HCT116 (cell line): Measurements from ENCODE around the gene FZR1. TPM values are rescaled to one million over a fixed set of nuclear protein-coding genes. Genes with fewer than 3 reads are reported as not detected.

Source experiments
- ATAC-seq: fragments of 200-7000 bp; cut with Tn5 transposase; 2 replicates; pipeline ENCODE4 v1.9.1; 2020; ENCODE audit warnings: mild to moderate bottlenecking, moderate library complexity
- BruUV-seq: library from RNA; stranded (reverse); fragments of 400-500 nt; replicated peaks from 2 replicates; lab custom pipeline; 2021; lab: Mats Ljungman, UMichigan
- CTCF ChIA-PET: fragments of 300-600 bp; sonication (Branson Sonifier 250); formaldehyde crosslinking; loops from one replicate; lab custom pipeline; 2021; ENCODE audit warnings: antibody characterized with exemption; lab: Charles Lee
- POLR2A ChIA-PET: fragments of 300-600, 350-600 bp; sonication (Branson Sonifier 250); formaldehyde crosslinking; loops from one replicate; lab custom pipeline; 2021; ENCODE audit warnings: antibody characterized with exemption; lab: Charles Lee
- RAD21 ChIA-PET, 2 experiments: fragments of 300-600 bp; sonication (Branson Sonifier 250); formaldehyde crosslinking; loops; one replicate each; lab custom pipeline; 2023; ENCODE audit warnings: low total read pairs in 2 of 2; ENCODE audit not compliant: uncharacterized antibody in 2 of 2, unreplicated experiment in 2 of 2, low non-redundant PET in 1 of 2; lab: Charles Lee
- DNase-seq: peaks from one replicate; pipeline ENCODE4 v3.0.0-alpha.2; 2010; ENCODE audit warnings: low read depth, low spot score
- H2AFZ ChIP-seq: fragments of 200-600 bp; shearing (Covaris generic), sonication (generic); 2 replicates; pipeline ENCODE4 v1.6.1; 2017; ENCODE audit warnings: low read depth, mixed run types, mixed read lengths, antibody characterized with exemption, low read length; ENCODE audit not compliant: poor library complexity, severe bottlenecking
- H3K27ac ChIP-seq: 2 replicates; pipeline ENCODE4 v1.5.1; 2012; ENCODE audit warnings: low read depth, low read length
- H3K27me3 ChIP-seq: fragments of 200-600 bp; sonication (generic); 2 replicates; pipeline ENCODE4 v1.6.1; 2016; ENCODE audit warnings: mixed run types, low read length, mixed read lengths; ENCODE audit not compliant: insufficient read depth
- H3K36me3 ChIP-seq, 2 experiments: fragments of 200-500 bp in 1 of 2; fragments of 200-600 bp in 1 of 2; sonication (Bioruptor generic) in 1 of 2; sonication (generic) in 1 of 2; 2 replicates each; pipeline versions ENCODE4 v1.5.1 to v1.6.1; 2014 to 2016; ENCODE audit warnings: low read length in 2 of 2, inconsistent platforms in 1 of 2, mixed read lengths in 1 of 2, mixed run types in 1 of 2; ENCODE audit not compliant: insufficient read depth in 2 of 2, control insufficient read depth in 1 of 2
- H3K4me1 ChIP-seq, 2 experiments: fragments of 200-600 bp in 1 of 2; sonication (generic) in 1 of 2; 2 replicates each; pipeline versions ENCODE4 v1.5.1 to v1.6.1; 2012 to 2017; ENCODE audit warnings: low read length in 2 of 2, inconsistent platforms in 1 of 2, mild to moderate bottlenecking in 1 of 2, mixed read lengths in 1 of 2, mixed run types in 1 of 2, moderate library complexity in 1 of 2; ENCODE audit not compliant: insufficient read depth in 2 of 2, control insufficient read depth in 1 of 2
- H3K4me2 ChIP-seq: fragments of 200-600 bp; sonication (generic); 2 replicates; pipeline ENCODE4 v1.6.1; 2017; ENCODE audit warnings: mixed run types, low read length, mixed read lengths
- H3K4me3 ChIP-seq, 2 experiments: fragments of 200-600 bp in 1 of 2; sonication (generic) in 1 of 2; replicated peaks in 1 of 2; 2 replicates each; pipeline ENCODE4 v1.5.1; 2011 to 2016; ENCODE audit warnings: low read length in 2 of 2, control low read depth in 1 of 2, low read depth in 1 of 2, mild to moderate bottlenecking in 1 of 2, mixed read lengths in 1 of 2, mixed run types in 1 of 2
- H3K79me2 ChIP-seq: fragments of 200-600 bp; sonication (generic); 2 replicates; pipeline ENCODE4 v1.6.1; 2017; ENCODE audit warnings: mild to moderate bottlenecking, mixed run types, low read length, moderate library complexity, mixed read lengths; ENCODE audit not compliant: insufficient read depth
- H3K9ac ChIP-seq: fragments of 200-600 bp; sonication (generic); 2 replicates; pipeline ENCODE4 v1.6.1; 2016; ENCODE audit warnings: low read length, mixed read lengths
- H3K9me2 ChIP-seq: fragments of 200-600 bp; sonication (generic), shearing (Covaris generic); 2 replicates; pipeline ENCODE4 v1.6.1; 2017; ENCODE audit warnings: mixed run types, mild to moderate bottlenecking, moderate library complexity; ENCODE audit not compliant: insufficient read depth
- H3K9me3 ChIP-seq, 2 experiments: fragments of 200-500 bp in 1 of 2; fragments of 200-600 bp in 1 of 2; sonication (Bioruptor generic) in 1 of 2; sonication (generic) in 1 of 2; 2 replicates each; pipeline ENCODE4 v1.6.1; 2014 to 2017; ENCODE audit warnings: low read length in 2 of 2, mixed read lengths in 2 of 2, inconsistent platforms in 1 of 2, low read depth in 1 of 2, mild to moderate bottlenecking in 1 of 2, mixed run types in 1 of 2, moderate library complexity in 1 of 2; ENCODE audit not compliant: control insufficient read depth in 1 of 2, insufficient read depth in 1 of 2
- H4K20me1 ChIP-seq: fragments of 200-600 bp; sonication (generic), shearing (Covaris generic); 2 replicates; pipeline ENCODE4 v1.6.1; 2017; ENCODE audit warnings: mixed run types, mild to moderate bottlenecking, moderate library complexity; ENCODE audit not compliant: insufficient read depth
- CTCF ChIP-seq, 3 experiments: fragments of 200-600 bp in 1 of 3; sonication (generic) in 1 of 3; IDR thresholded peaks in 2 of 3; conservative IDR thresholded peaks in 1 of 3; 2 replicates each; pipeline ENCODE4 v1.5.1; 2012 to 2017; ENCODE audit warnings: low read depth in 2 of 3, low read length in 2 of 3, antibody characterized with exemption in 1 of 3, borderline replicate concordance in 1 of 3, control low read depth in 1 of 3, mild to moderate bottlenecking in 1 of 3, mixed read lengths in 1 of 3, mixed run types in 1 of 3, moderate library complexity in 1 of 3; ENCODE audit not compliant: insufficient read depth in 1 of 3
- EZH2phosphoT487 ChIP-seq: fragments of 200-600 bp; IDR thresholded peaks from 2 replicates; pipeline ENCODE4 v1.6.1; 2018; ENCODE audit warnings: antibody characterized with exemption, borderline replicate concordance
- MAX ChIP-seq: IDR thresholded peaks from 2 replicates; pipeline ENCODE4 v1.6.1; 2012
- REST ChIP-seq: IDR thresholded peaks from 2 replicates; pipeline ENCODE4 v1.6.1; 2012; ENCODE audit warnings: low read depth
- SP1 ChIP-seq: IDR thresholded peaks from 2 replicates; pipeline ENCODE4 v1.6.1; 2012; ENCODE audit warnings: low read depth
- SRF ChIP-seq: IDR thresholded peaks from 2 replicates; pipeline ENCODE4 v1.6.1; 2012; ENCODE audit warnings: low read depth
- ZFX ChIP-seq: fragments of 450-650 bp; IDR thresholded peaks from 2 replicates; pipeline ENCODE4 v1.6.1; 2017
- intact Hi-C: fragments of 100-400 bp; cut with micrococcal nuclease; formaldehyde crosslinking; loops from 2 replicates; pipeline ENCODE4 v1.10.0; 2022
- total RNA-seq: library from RNA; stranded (reverse); gene quantifications from one replicate; pipeline ENCODE4 v1.2.1, GENCODE V29; 2021; ENCODE audit not compliant: unreplicated experiment

Gene FZR1
- total RNA-seq, 1 experiment from 2014 or later: 60.3 TPM

- H3K4me3 ChIP-seq: no peak overlapping the region
- no peaks in the 10 kb centered on the region for H3K27me3 ChIP-seq
- no peak overlapping the region for H3K27ac ChIP-seq
- peaks cover 0 to 11% of the 10 kb centered on the region in 2 experiments; a peak in 2 of 4 replicates for H3K4me1 ChIP-seq
- CTCF ChIA-PET: no interaction called here
- peaks cover 5% of the 10 kb centered on the region; the same call in 1 of the 2 replicates for H4K20me1 ChIP-seq
- peak; percentile 53 for ATAC-seq
- no TSS peak for BruUV-seq
- TF ChIP-seq ZFX (no peak), CTCF (IDR thresholded peaks at IDR 0.05 in 2 of 3, conservative IDR thresholded peaks at IDR 0.05 in 1 of 3; ENCODE audit: borderline replicate concordance in 1 of 3, insufficient read depth in 1 of 3, low read depth in 2 of 3, low read length in 2 of 3) (peak in 2 of 3 experiments; percentile 71 to 72; a peak in 4 of 6 replicates)
- H2AFZ ChIP-seq: no peak overlapping the region
- no peaks in the 10 kb centered on the region for H3K9me3 ChIP-seq
- POLR2A ChIA-PET: no interaction called here
- H3K9ac ChIP-seq: no peak overlapping the region
- H3K4me2 ChIP-seq: no peak overlapping the region
- DNase-seq: no peak
- H3K79me2 ChIP-seq: peaks cover 36% of the 10 kb centered on the region
- H3K36me3 ChIP-seq: peaks cover 11 to 24% of the 10 kb centered on the region in 2 experiments
- RAD21 ChIA-PET: no interaction called here
- intact Hi-C loops: loop anchor here (5.0 kb wide), 1 partner anchor 80 kb away; the partner anchor contains the start of gene CACTIN
- no peaks in the 10 kb centered on the region for H3K9me2 ChIP-seq
Observed at GRCh38 chr19:3547301-3547731, 41.2 kb downstream of the FZR1 start.

GRCh38 chr19:3547767-3548282 lies 41.7 kb downstream of the FZR1 start:
- Histone ChIP-seq H3K4me2 (no peak overlapping the region), H3K36me3 (peaks cover 11 to 24% of the 10 kb centered on the region in 2 experiments), H3K27me3 (no peaks in the 10 kb centered on the region), H4K20me1 (peaks cover 5% of the 10 kb centered on the region; the same call in 1 of the 2 replicates), H3K9ac (no peak overlapping the region), H3K27ac (no peak overlapping the region; the same call in 1 of the 2 replicates), H2AFZ (no peak overlapping the region), H3K4me3 (no peak overlapping the region), H3K9me3 (no peaks in the 10 kb centered on the region), H3K4me1 (peaks cover 0 to 14% of the 10 kb centered on the region in 2 experiments; a peak in 2 of 4 replicates), H3K9me2 (no peaks in the 10 kb centered on the region), H3K79me2 (peaks cover 40% of the 10 kb centered on the region)
- intact Hi-C loops: loop anchor here (5.0 kb wide), 1 partner anchor 79 kb away; the partner anchor contains the start of gene CACTIN
- no TSS peak for BruUV-seq
- ChIA-PET RAD21 (interaction anchor here in 1 of 2 experiments (1.2 kb wide), 1 partner anchor 27 kb away, joined by 3 read pairs; no protein-coding TSS in a partner anchor), CTCF (no interaction called here), POLR2A (no interaction called here)
- DNase-seq (no peak), ATAC-seq (no peak)
- TF ChIP-seq MAX (no peak), SRF (no peak), REST (no peak), EZH2phosphoT487 (no peak), SP1 (no peak)
- TF ChIP-seq, all 23 proteins: peak for 0
